Superior temporal gyrus (tissue), 1 donor: ENCODE measurements around the gene C12orf56.
A peak's percentile ranks its signal among the peaks of the same experiment; 100 is the strongest.
"Not testable (repeated sequence)": the region's sequence is repeated elsewhere in the genome, so short reads cannot be mapped to it uniquely, and the experiment has no call there.

Experiments
- DNase-seq: peaks from one replicate; pipeline ENCODE4 v3.0.0-alpha.2; 2016; ENCODE audit errors: extremely low spot score

Gene C12orf56

DNA sequence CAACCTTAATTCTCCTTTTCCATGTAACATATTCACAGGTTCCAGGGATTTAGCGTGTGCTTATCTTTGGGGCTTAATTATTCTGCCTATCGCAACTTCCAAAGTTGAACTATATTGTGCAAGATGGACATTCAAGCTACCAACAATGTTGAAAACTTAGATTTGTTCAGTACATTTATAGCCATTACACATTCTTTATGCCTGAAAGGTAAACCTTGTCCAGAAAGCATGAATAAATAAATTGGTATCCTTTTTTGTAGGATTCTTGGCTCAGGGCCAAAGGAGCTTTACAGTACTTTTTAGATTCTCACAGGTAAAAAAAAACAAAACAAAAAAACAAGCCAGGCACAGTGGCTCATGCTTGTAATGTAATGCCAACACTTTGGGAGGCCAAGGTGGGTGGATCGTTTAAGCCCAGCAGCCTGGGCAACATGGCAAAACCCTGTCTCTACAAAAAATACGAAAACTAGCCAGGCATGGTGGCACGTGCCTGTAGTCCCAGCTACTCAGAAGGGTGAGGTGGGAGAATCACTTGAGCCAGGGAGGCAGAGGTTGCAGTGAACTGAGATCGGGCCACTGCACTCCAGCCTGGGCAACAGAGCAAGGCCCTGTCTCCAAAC, 3.3 kb downstream of the C12orf56 start:
- DNase-seq: no peak

DNA sequence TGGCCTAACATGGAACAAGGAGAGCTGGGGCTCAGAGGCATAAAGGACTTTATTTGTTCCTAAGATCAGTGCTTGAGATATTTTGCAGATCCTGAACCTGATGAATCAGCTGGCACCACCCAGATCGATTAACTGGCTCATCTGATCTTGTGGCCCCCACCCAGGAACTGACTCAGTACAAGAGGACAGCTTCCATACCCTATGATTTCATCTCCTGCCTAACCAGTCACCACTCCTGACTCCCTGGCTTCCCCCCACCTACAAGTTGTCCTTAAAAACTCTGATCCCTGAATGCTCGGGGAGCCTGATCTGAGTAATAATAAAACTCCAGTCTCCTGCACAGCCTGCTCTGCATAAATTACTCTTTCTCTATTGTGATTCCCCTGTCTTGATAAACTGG, 5.1 kb downstream of the C12orf56 start:
- no peak for DNase-seq

DNA sequence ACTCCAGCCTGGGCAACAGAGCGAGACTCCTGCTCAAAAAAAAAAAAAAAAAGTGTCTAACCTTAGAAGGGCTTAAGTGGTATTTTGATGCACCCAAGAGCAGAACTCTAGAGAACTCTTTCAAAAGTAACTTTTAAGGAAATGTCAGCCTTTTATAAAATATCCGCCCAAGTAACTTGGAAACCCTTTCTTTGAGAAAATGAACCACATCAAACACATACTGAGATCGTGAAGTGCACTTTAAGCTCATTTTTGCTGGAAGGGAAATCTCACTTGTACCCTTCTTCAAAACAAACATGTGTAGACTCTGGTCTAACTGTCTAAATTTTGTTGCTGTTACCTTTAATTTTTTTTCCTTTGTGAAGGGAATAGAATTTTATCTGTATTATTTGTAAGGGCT, 5.5 kb downstream of the C12orf56 start:
- no peak for DNase-seq

DNA sequence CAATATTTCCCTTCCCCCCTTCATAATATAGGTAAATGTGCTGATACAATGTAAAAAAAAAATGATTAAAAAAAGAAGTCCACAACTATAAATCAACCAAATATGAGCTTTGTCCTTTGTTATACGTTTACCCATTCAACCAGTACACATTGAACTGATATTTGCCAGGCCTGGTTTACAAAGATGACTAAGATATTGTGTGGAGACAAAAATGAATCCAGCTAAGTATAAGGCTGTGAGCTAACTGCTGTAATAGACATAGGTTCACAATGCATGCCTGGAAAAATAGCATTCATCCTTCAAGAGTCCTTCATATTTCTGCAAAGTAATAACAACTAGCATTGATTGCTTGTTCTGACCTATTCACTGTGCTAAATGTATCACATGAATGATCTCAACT, 6.9 kb downstream of the C12orf56 start:
- DNase-seq: no peak

DNA sequence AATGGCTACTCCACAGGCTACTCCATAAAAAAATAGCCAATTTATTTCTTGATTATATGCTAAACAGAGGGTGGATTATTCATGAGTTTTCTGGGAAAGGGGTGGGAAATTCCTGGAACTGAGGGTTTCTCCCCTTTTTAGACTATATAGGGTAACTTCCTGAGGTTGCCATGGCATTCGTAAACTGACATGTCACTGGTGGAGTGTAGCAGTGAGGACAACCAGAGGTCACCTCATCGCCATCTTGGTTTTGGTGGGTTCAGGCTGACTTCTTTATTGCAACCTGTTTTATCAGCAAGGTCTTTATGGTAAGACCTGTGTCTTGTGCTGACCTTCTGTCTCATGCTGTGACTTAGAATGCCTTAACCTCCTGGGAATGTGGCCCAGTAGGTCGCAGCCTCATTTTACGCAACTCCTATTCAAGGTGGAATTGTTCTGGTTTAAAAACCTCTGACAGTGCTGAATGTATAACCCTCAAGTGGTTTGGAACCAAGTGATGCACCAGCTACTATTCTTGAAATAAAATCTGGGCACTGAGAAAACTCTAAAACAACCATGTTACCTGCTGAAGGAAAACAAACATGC, 27.7 kb downstream of the C12orf56 start:
- no peak for DNase-seq

DNA sequence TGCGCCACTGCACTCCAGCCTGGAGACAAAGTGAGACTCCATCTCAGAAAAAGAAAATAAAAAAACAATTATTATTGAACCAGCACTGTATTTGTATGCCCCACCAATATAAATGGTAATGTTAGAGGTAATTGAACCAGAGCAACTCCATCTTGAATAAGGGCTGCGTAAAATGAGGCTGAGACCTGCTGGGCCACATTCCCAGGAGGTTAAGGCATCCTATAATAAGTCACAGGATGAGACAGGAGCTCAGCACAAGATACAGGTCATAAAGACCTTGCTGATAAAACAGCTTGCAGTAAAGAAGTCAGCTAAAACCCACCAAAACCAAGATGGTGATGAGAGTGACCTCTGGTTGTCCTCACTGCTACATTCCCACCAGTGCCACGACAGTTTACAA, 29.4 kb downstream of the C12orf56 start:
- not testable (repeated sequence) for DNase-seq

DNA sequence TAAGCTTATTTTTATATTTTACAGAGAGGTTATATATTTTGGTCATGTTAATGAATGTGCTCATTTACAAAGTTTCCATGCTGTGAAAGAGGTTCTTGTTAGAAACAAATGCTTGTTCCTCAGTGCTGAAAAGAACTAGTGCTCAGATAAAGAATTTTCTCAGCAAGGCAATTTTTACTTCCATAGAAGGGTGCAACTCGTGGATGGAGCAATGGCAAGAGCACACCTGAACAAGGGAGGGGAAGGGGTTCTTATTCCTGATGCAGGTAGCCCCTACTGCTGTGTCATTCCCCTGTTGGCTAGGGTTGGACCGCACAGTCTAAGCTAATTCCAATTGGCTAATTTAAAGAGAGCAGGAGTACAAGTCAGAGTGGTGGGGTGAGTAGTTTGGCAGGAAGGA, 34.3 kb downstream of the C12orf56 start:
- DNase-seq: not testable (repeated sequence)

DNA sequence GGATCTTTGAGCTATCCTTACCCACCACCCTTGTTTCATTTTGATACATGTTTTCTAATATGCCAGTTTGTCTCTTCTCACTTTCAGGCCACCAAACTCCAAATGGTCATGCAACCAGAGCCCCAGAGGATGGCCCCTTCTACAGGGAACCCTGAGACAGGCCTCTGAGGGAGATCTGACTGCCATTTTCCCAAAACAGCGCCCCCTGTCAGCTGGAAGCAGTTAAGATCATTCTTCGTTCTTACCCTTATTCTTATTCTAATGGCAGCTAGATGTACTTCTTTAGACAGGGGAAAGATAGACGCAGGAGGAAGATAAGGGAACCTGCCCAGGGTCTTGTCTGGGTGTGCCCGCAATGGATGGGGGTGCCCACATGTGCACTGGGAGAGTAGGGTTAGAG, 38.4 kb downstream of the C12orf56 start:
- no peak for DNase-seq

DNA sequence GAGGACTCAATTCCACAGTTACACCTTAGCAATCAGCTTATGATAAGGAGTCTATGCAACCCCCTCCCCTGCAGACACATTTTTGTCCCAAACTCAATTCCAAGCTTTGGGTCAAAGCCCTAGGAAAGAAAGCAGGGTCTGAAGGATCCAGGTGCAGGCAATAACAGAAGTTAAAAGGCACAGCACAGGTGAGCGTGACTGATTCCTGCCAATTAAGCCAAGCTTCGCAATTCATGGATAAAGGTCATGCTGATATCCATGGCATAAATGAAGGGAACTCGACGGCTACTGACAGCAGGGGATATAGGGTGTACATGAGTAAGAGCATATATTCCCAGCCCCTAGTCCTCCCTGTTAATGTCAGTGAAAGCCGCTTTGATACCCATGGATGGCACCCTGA, 39.3 kb downstream of the C12orf56 start:
- no peak for DNase-seq

DNA sequence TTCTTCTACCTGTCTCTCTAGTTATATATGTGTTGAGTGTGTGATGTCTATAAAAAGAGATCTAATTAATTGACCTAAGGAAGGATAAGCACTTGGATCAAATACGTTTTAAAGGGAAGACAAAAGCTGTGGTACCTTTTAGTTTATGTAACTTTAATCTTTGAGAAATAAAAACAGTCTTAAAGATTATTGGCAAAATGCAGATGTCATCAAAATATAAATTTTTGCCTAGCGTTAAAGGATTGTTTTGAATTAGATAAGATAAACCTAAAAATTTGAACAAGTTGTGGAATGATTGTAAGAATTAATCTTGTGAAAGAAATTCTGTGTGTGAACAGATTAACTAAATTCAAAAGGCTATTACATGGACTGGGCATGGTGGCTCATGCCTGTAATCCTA, 42.9 kb downstream of the C12orf56 start:
- no peak for DNase-seq

DNA sequence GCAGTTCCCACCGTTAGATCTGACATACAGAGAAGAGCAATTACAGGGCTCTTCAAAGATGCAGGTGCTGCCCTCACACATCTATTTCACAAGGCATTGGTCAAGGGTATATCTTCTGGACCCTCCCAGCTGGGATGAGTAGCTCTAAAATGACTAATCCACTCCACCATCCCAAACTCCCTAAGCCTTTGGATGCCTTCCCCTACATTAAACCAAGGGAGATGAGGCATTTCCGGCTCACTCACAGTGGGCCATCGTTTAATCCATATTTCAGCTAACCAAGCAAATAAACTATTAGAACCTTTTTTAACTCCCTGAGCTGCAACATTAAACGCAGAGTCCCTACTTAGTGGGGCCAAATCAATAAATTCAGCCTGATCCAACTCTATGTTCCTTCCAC, 45.9 kb downstream of the C12orf56 start:
- DNase-seq: not testable (repeated sequence)

DNA sequence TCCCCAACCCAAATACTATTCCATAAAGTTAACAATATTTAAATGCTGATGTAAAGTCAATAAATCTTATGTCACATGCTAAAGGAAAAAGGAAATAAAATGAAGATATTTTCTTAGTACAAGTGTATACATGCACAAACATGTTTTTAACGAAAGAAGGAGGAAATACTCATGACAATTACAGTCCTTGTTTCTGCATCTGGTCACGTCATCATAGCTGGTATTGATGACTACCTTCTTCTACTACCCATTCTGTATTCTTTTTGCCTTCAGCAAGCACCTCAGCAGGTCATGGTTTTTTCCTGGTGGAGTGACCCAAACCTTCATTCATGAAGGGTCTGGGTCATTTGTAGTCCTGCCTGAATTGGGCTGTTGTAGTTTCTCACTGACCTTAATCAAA, 50.0 kb downstream of the C12orf56 start:
- not testable (repeated sequence) for DNase-seq

DNA sequence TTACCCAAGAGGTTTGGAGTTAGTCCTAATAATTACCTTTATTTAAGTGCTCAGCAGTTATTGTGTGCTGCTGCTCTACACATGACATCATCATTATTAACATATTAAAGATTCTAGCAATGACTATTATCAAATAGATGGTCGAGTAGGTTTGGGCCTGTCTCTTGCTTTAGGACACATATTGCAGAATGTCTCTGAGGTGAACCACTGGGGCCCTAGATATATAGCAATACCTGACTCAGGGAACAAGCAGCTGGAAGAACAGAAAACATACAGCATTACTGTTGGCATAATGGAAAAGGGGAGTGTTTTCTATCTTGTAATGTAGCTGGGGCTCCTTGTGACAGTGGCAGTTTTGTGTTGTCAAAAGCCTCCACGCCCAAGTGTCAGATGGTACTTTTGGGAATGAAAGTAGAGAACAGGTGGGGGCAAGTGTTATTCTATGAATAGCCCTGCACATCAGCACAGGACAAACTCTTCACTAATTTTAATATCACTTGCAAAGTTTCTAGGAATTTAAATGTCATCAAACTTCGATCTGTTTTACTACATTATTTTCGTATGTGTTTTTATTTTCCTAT, 54.6 kb downstream of the C12orf56 start:
- DNase-seq: no peak

DNA sequence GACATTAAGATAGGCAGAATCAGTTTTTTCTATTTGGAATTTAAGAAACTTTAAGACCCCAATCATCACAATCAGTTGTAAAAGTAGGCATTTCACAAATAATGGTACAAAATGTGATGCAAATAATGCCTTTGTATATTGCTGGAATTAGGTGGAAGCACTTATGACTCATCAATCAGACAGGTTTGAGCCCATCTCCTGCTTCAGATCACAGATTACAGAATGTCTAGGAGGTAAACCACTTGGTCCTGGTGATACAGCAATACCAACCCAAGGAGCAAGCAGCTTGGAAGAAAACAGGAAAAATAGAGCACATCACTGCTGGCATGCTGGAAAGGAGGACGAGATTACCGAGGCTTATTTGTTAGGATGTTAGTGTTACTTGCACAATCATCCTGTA, 57.6 kb downstream of the C12orf56 start:
- DNase-seq: no peak

DNA sequence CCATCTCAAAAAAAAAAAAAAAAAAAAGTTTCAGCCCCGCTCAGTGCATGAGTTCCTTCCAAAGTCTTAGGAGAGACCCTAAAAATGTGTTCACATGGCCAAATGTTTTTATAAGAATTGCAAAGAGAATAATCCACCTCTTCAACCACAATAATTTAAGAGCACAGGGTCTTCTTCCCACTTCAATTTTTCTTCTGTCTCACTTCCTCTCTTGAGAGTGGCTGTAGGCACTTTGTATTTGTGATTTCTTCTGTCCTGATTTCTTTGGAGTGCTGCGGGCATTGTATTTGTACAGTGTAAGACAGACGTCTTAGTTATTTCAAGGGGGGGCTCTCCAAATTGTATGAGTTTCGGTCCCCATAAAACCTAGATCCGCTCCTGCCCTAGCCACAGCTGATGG, 58.3 kb downstream of the C12orf56 start:
- no peak for DNase-seq

DNA sequence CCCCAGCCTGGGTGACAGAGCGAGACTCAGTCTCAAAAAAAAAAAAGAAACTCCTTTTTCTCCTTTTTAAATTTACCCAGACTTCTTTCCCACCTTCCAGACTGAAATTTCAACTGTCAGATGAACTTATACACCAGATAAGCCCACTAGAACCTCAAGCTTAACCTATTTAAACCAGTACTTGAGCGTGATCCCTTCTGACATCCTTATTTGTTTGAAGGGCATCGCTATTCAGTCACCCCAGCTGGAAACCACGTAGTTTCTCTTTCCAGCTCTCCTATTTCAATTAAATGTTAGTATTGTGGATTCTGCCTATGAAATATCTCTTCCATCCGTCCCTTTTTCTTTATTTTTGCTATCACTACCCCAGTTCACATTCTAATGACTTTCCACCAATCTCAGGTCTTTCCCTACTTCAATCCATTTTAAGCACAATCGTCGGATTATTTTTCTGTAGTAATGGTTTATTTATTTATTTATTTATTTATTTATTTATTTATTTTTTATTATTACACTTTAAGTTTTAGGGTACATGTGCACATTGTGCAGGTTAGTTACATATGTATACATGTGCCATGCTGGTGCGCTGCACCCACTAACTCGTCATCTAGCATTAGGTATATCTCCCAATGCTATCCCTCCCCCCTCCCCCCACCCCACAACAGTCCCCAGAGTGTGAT, 61.4 kb downstream of the C12orf56 start:
- not testable (repeated sequence) for DNase-seq

DNA sequence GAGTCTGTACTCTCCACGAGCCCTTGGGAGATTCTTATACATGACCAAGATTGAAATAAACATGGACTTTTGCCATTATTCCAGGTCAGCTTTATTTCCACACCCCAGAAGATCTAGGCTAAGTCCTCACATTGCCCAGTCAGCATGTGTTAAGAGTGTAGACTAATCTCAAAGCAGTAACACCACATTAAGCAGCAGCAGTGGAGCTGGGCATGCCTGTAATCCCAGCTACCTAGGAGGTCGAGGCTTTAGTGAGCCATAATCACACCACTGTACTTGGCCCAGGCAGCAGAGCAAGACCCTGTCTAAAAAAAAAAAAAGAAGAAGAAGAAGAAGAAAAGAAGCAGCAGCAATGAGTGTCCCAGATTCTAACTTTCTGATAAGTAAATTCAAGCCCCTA, 65.5 kb downstream of the C12orf56 start:
- no peak for DNase-seq

DNA sequence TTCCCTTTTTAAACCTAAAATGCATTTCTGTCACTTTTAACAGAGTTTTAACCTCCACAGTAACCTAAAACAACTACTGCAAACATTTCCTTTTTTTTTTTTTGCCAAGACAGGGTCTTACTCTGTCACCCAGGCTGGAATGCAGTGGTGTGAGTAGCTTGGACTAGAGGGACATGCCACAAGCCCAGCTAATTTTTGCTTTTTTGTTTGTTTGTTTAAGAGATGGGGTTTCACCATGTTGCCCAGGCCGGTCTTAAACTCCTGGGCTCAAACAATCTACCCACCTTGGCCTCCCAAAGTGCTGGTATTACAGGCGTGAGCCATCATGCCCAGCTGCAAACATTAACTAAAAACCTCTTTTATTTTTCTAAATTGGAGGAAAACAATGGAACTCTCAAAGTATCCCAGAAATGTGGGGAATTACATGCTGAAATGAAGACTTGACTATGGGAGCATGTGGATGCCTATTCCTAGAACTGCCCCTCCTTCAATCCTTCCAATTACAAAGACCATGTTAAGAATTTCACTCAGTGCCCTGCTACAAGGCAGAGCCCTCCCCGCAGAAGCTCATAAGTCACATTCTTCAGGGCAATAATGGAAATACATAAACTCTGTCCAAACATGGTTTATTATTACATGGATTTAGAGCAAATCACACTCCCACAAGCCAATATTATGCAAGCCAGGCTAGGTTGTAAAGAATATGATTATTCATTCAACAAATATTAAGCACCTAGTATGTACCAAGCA, 66.9 kb downstream of the C12orf56 start:
- no peak for DNase-seq

DNA sequence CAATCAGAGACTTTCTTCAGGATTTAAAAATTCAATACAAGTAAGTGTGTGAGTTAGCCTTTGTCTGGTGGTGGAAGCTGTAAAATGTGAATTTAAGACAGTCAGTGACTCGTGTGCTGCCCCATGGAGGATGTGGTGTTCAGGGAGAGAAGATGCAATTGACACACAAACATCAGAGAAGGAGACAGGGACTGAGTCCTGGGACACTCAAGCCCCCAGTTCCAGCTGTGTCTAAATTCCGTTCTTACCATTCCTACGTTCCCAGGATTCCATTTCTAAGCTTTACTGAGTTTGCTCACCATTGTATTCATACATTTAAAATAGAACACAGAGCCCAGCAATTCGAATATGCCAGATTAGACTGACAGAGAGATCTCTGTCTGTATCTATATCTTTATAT, 67.6 kb downstream of the C12orf56 start:
- DNase-seq: no peak

DNA sequence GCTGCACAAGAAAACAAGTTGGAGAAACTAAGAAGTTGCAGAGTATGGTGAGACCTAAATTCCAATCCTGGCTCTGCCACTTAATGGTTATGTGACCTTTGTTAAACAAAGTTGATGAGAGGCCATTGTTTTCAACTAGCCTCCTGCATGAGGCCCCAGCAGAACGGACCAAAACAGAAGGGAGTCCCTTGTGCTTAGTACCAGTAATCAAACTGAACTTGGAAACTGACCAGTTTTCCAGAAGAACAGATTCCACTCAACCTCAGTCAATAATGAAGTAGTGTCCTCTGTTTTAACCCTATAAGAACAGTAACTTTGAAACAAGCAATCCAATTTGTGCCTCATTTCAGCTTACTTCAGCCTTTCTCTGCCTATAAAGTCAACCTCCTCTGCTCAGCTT, 69.9 kb downstream of the C12orf56 start:
- DNase-seq: peak; percentile 25

DNA sequence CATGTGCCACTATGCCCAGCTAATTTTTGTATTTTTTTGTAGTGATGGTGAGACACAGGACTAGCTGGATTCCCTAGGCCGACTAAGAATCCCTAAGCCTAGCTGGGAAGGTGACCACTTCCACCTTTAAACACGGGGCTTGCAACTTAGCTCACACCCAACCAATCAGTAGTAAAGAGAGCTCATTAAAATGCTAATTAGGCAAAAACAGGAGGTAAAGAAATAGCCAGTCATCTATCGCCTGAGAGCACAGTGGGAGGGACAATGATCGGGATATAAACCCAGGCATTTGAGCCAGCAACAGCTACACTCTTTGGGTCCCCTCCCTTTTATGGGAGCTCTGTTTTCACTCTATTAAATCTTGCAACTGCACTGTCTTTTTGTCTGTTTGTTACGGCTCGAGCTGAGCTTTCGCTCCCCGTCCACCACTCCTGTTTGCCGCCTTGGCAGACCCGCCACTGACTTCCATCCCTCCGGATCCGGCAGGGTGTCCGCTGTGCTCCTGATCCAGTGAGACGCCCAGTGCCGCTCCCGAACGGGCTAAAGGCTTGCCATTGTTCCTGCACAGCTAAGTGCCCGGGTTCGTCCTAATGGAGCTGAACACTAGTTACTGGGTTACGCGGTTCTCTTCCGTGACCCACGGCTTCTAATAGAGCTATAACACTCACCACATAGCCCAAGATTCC, 70.9 kb downstream of the C12orf56 start:
- not testable (repeated sequence) for DNase-seq

DNA sequence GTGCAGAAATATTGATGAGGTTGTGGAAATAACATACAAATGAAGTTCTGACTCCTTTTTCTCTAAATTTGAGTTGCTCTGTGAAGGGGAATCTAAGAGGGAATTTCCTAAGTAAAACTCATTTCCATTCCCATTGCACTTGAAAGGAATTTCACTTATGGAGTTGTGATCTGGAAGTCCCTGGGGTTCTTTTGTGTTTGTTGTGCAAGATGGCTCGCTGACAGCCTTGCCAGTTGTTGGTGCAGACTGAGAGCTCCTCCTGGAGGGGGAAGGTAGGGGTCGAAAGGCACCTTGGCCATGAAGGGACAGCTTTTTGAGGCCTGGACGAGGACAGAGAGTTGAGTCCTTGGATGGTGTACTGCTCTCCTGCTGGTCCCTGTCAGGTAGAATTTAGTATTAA, 72.0 kb downstream of the C12orf56 start:
- no peak for DNase-seq
